GM11168 (cell line): Measurements from ENCODE around the gene PDZRN4.
"Not testable (repeated sequence)": the region's sequence is repeated elsewhere in the genome, so short reads cannot be mapped to it uniquely, and the experiment has no call there.

Source experiments
- in situ Hi-C: fragments of 300-500 bp; cut with MboI; formaldehyde crosslinking; loops from one replicate; pipeline ENCODE4 v1.12.0; 2022; ENCODE audit warnings: low sequenced_read_pairs; ENCODE audit not compliant: unreplicated experiment

Gene PDZRN4

GRCh38 chr12:41188058-41188840 lies at the start of gene PDZRN4:
TSS of gene PDZRN4 (plus strand) at chr12:41188320.
- in situ Hi-C loops, result no loop called here

GRCh38 chr12:41140117-41140516 lies 48.0 kb upstream of the PDZRN4 start:
- in situ Hi-C loops, result no loop called here

- in situ Hi-C loops, result no loop called here
Measured at GRCh38 chr12:41141104-41141503, 47.0 kb upstream of the PDZRN4 start.

- in situ Hi-C loops, result no loop called here
Measured at GRCh38 chr12:41142376-41142775, 45.7 kb upstream of the PDZRN4 start.

- in situ Hi-C loops, result no loop called here
Measured at GRCh38 chr12:41151793-41152192, 36.3 kb upstream of the PDZRN4 start.

- in situ Hi-C loops, result no loop called here
Measured at GRCh38 chr12:41162461-41162860, 25.7 kb upstream of the PDZRN4 start.

GRCh38 chr12:41167701-41168100 lies 20.4 kb upstream of the PDZRN4 start:
- in situ Hi-C loops, result no loop called here

- in situ Hi-C loops, result no loop called here
Measured at GRCh38 chr12:41174602-41175001, 13.5 kb upstream of the PDZRN4 start.

- in situ Hi-C loops, result not testable (repeated sequence)
Measured at GRCh38 chr12:41179507-41179906, 8.6 kb upstream of the PDZRN4 start.

- in situ Hi-C loops, result no loop called here
Measured at GRCh38 chr12:41184864-41185263, 3.3 kb upstream of the PDZRN4 start.

GRCh38 chr12:41186026-41186425 lies 2.1 kb upstream of the PDZRN4 start:
- in situ Hi-C loops, result no loop called here

GRCh38 chr12:41188841-41189394 lies 798 bp downstream of the PDZRN4 start:
- in situ Hi-C loops, result no loop called here

GRCh38 chr12:41189395-41190251 lies 1.5 kb downstream of the PDZRN4 start:
- in situ Hi-C loops, result no loop called here

- in situ Hi-C loops, result no loop called here
Measured at GRCh38 chr12:41190338-41190737, 2.2 kb downstream of the PDZRN4 start.

GRCh38 chr12:41191549-41191948 lies 3.4 kb downstream of the PDZRN4 start:
- in situ Hi-C loops, result not testable (repeated sequence)

GRCh38 chr12:41193311-41193710 lies 5.2 kb downstream of the PDZRN4 start:
- in situ Hi-C loops, result no loop called here

GRCh38 chr12:41202051-41202450 lies 13.9 kb downstream of the PDZRN4 start:
- in situ Hi-C loops, result no loop called here

- in situ Hi-C loops, result no loop called here
Measured at GRCh38 chr12:41205070-41205709, 17.1 kb downstream of the PDZRN4 start.

- in situ Hi-C loops, result no loop called here
Measured at GRCh38 chr12:41206298-41206697, 18.2 kb downstream of the PDZRN4 start.

- in situ Hi-C loops, result no loop called here
Measured at GRCh38 chr12:41211448-41211847, 23.3 kb downstream of the PDZRN4 start.

GRCh38 chr12:41212625-41213024 lies 24.5 kb downstream of the PDZRN4 start:
- in situ Hi-C loops, result no loop called here
